ENCODE measurements around the gene TINAG.

The TINAG gene

DNA sequence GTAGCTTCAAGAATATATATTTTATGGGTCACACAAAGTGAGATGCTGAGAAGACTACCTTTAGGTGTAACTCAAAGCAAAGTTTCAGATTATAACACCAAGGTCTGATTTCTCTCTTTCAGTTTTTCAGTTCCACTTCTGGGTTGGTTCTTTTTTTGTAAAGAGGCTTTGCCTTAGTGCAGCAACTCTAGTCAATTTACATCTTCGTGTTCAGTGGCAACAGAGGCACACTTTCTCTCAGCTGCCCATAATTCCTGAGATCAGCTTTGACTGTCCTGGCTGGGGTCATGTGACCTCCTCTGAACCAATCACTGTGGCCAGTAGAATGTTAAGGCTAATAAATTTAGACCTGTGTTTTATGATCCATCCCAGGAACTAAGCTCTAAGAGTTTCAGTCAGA lies 120.2 kb downstream of the TINAG start:
- DNase-seq (ENCODE audit: low read depth) = no peak

DNA sequence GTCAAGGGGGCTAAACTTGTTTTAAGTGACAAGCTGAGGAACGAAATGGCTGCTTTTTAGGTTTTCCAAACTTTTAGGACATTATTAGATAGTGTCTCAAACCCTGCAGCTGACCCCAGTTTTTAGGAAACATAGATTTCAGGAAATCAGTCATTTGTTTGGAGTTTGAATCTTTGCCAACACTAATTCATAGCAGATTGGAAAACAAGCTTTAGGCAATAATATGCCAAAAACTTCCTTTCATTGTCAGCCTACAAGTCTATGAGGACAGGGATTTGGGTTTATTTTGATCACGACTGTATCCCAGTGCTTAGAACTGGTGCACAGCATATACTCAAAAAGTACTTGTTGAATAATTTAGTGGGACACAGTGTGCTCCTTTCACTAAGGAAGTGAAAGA lies 123.2 kb downstream of the TINAG start:
- no peak for DNase-seq (ENCODE audit: low read depth)
